Measurements from ENCODE around the gene UTP11.

DNA sequence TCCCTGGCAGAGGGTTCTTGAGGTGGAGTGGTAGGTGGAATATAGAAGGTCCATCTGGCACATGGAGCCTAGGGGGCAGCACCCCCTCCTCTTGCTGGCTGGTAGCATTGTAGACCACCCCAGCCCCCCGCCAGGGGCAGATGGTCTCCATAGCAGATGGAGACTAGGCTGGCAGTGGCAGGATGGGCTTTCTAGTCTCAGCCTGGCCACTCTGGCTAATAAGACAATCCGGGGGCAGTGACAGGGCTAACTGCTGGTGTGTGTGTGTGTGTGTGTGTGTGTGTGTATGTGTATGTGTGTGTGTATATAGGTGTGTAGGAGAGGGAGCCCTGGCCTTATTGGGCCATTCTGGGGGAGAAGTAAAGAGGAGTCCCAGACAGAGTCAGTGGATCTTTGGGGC, 16.1 kb downstream of the UTP11 start:
- TF ChIP-seq POLR2AphosphoS5 (IDR thresholded peaks at IDR 0.05; ENCODE audit: low read depth, low read length) (no peak), POLR2A (IDR thresholded peaks at IDR 0.05; ENCODE audit: low read depth, low read length) (no peak), TAF1 (IDR thresholded peaks at IDR 0.05; ENCODE audit: borderline replicate concordance, low read depth, low read length) (no peak)

Measured in GM12892 (cell line).